ENCODE measurements around the gene GTF3C1.

The GTF3C1 gene

DNA sequence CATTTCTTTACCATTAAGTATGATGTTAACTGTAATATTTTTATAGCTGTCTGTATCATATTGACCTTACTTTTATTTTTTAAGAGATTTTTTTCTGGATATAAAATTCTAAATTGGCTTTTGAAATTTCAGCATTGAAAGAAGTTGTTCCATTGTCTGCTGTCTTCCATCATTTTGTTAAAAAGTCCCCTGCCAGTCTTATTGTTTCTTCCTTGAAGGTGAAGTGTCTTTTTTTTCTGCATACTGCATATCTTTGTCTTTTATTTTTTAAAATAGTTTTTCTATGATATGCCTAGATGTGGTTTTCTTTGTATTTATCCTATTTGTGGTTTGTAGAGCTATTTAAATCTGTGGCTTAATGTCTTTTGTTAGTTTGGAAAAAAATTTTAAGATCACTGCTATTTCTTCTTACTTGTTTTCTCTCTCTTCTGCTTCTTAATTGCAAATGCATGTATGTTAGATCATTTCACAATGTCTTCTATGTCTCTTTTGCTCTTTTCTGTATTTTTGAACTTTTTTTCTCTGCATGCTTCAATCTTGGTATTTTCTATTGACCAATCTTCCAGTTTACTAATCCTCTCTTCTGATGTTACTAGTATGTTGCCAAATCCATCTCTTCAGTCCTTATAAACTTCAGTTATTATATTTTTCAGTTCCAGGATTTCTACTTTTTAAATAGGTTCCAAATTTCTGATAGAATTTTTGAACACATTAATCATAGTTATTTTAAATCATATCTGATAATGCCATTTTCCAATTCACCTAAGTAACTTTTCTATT, 127.6 kb downstream of the GTF3C1 start:
- peaks cover 67% of the 10 kb centered on the region for H4K20me1 ChIP-seq (ENCODE audit: insufficient read depth, low read length)
- no peaks in the 10 kb centered on the region for H3K27me3 ChIP-seq (ENCODE audit: low read depth, low read length)
- H3K4me2 ChIP-seq (ENCODE audit: low read length): no peak overlapping the region
- H3K4me1 ChIP-seq (ENCODE audit: low read length): peaks cover 40% of the 10 kb centered on the region
- TF ChIP-seq, protein P1, sequence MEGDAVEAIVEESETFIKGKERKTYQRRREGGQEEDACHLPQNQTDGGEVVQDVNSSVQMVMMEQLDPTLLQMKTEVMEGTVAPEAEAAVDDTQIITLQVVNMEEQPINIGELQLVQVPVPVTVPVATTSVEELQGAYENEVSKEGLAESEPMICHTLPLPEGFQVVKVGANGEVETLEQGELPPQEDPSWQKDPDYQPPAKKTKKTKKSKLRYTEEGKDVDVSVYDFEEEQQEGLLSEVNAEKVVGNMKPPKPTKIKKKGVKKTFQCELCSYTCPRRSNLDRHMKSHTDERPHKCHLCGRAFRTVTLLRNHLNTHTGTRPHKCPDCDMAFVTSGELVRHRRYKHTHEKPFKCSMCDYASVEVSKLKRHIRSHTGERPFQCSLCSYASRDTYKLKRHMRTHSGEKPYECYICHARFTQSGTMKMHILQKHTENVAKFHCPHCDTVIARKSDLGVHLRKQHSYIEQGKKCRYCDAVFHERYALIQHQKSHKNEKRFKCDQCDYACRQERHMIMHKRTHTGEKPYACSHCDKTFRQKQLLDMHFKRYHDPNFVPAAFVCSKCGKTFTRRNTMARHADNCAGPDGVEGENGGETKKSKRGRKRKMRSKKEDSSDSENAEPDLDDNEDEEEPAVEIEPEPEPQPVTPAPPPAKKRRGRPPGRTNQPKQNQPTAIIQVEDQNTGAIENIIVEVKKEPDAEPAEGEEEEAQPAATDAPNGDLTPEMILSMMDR (IDR thresholded peaks at IDR 0.05; ENCODE audit: low read depth, low read length): no peak
- TF ChIP-seq EZH2phosphoT487 (IDR thresholded peaks at IDR 0.05; ENCODE audit: low read depth): no peak
- peaks cover 26% of the 10 kb centered on the region; the same call in 1 of the 2 replicates for H3K9me3 ChIP-seq (ENCODE audit: insufficient read depth, low read length)
- peaks cover 77% of the 10 kb centered on the region for H3K36me3 ChIP-seq (replicated peaks; ENCODE audit: low read depth, low read length)
- no peak overlapping the region for H3K9ac ChIP-seq (ENCODE audit: low read length)
- H3K4me3 ChIP-seq (ENCODE audit: low read length): no peak overlapping the region
- H2AFZ ChIP-seq (ENCODE audit: low read depth, low read length): no peak overlapping the region
- H3K79me2 ChIP-seq (ENCODE audit: low read length): peaks cover 99% of the 10 kb centered on the region
- no peak overlapping the region for H3K27ac ChIP-seq (ENCODE audit: low read length)

DNA sequence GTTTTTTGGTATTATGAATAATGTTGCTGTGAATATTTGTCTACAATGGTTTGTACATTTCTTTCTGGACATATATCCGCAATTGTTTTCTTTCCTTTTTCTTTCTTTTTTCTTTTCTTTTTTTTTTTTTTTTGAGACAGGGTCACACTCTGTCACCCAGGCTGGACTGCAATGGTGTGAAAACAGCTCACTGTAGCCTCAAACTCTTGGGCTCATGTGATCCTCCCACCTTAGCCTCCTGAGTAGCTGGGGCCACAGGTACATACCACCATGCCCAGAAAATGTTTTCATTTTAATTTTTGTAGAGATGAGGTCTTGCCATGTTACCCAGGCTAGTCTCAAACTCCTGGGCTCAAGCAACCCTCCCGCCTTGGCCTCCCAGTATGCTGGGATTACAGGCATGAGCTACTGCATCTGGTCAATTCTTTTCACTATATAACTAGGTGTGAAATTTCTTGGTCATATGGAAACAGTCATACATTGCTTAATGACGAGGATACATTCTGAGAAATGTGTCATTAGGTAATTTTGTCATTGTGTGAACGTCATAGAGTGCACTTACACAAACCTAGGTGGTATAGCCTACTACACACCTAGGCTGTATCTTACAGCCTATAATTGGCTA, 132.6 kb downstream of the GTF3C1 start:
- no peak overlapping the region for H3K27ac ChIP-seq (ENCODE audit: low read length)
- no peak overlapping the region for H3K4me3 ChIP-seq (ENCODE audit: low read length)
- H4K20me1 ChIP-seq (ENCODE audit: insufficient read depth, low read length): peaks cover 74% of the 10 kb centered on the region
- H3K4me2 ChIP-seq (ENCODE audit: low read length): no peak overlapping the region
- H3K9ac ChIP-seq (ENCODE audit: low read length): no peak overlapping the region
- peaks cover 99% of the 10 kb centered on the region for H3K79me2 ChIP-seq (ENCODE audit: low read length)
- no peaks in the 10 kb centered on the region for H3K27me3 ChIP-seq (ENCODE audit: low read depth, low read length)
- H3K36me3 ChIP-seq (replicated peaks; ENCODE audit: low read depth, low read length): peaks cover 82% of the 10 kb centered on the region
- H3K4me1 ChIP-seq (ENCODE audit: low read length): peaks cover 21% of the 10 kb centered on the region
- peaks cover 21% of the 10 kb centered on the region; the same call in 1 of the 2 replicates for H3K9me3 ChIP-seq (ENCODE audit: insufficient read depth, low read length)
- TF ChIP-seq EZH2phosphoT487 (IDR thresholded peaks at IDR 0.05; ENCODE audit: low read depth): no peak
- TF ChIP-seq, protein P1 (IDR thresholded peaks at IDR 0.05; ENCODE audit: low read depth, low read length): no peak
- no peak overlapping the region for H2AFZ ChIP-seq (ENCODE audit: low read depth, low read length)

DNA sequence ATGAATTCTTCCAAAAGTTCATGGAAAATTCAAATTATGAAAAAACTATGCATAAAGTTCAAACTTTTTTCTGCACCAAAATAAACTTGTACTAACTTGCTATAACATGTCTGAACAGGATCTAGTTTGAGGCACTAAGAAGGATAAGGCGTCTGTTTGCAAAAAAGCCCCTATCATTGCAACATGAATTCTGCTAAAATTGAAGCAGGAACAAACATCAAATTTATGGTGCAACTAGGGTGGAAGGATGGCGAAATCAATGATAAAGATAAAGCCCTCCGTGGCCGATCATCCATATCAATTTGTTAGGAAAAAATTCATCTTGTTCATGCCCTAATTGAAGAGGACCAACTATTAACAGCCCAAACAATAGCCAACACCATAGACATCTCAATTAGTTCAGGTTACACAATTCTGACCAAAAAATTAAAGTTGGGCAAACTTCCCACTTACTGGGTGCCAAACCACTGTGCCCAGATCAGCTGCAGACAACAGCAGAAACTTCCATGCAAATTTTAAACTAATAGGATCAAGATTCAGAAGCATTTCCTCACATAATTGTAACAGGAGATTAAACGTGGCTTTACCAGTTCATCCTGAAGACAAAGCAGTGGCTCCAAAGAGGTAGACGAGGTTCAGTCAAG, 134.8 kb downstream of the GTF3C1 start:
- Histone ChIP-seq H3K4me1 (ENCODE audit: low read length) (peaks cover 35% of the 10 kb centered on the region), H3K4me3 (ENCODE audit: low read length) (no peak overlapping the region), H3K27me3 (ENCODE audit: low read depth, low read length) (no peaks in the 10 kb centered on the region), H3K27ac (ENCODE audit: low read length) (peak overlapping the region; percentile 29), H3K4me2 (ENCODE audit: low read length) (no peak overlapping the region), H4K20me1 (ENCODE audit: insufficient read depth, low read length) (peaks cover 72% of the 10 kb centered on the region), H3K36me3 (replicated peaks; ENCODE audit: low read depth, low read length) (peaks cover 81% of the 10 kb centered on the region), H3K9me3 (ENCODE audit: insufficient read depth, low read length) (peaks cover 10% of the 10 kb centered on the region; the same call in 1 of the 2 replicates), H3K9ac (ENCODE audit: low read length) (no peak overlapping the region), H2AFZ (ENCODE audit: low read depth, low read length) (no peak overlapping the region), H3K79me2 (ENCODE audit: low read length) (peaks cover 99% of the 10 kb centered on the region)
- no peak for TF ChIP-seq EZH2phosphoT487 (IDR thresholded peaks at IDR 0.05; ENCODE audit: low read depth)
- TF ChIP-seq, protein P1 (IDR thresholded peaks at IDR 0.05; ENCODE audit: low read depth, low read length): no peak

DNA sequence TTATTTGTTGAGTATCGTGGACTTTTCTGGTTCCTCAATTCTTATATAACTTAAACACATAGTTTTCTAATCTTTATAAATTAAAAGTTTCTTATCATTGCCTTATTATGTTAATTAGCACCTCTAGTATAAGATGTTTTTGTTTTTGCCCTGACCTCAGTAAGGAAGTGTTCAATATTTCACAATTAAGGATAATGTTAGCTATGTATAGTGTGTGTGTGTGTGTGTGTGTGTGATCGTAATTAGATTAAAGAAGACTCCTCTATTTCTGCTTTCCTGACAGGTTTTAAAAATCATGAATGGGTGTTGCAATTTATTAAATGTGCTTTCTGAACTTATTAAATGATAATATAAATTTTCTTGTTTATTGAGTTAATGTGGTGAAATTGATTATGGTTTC, 135.8 kb downstream of the GTF3C1 start:
- H3K27me3 ChIP-seq (ENCODE audit: low read depth, low read length): no peaks in the 10 kb centered on the region
- TF ChIP-seq EZH2phosphoT487 (IDR thresholded peaks at IDR 0.05; ENCODE audit: low read depth): no peak
- TF ChIP-seq, protein P1 (IDR thresholded peaks at IDR 0.05; ENCODE audit: low read depth, low read length): no peak
- H3K36me3 ChIP-seq (replicated peaks; ENCODE audit: low read depth, low read length): peaks cover 80% of the 10 kb centered on the region
- H3K9ac ChIP-seq (ENCODE audit: low read length): no peak overlapping the region
- H3K4me1 ChIP-seq (ENCODE audit: low read length): peaks cover 43% of the 10 kb centered on the region
- H3K27ac ChIP-seq (ENCODE audit: low read length): no peak overlapping the region
- H3K79me2 ChIP-seq (ENCODE audit: low read length): peaks cover 99% of the 10 kb centered on the region
- no peak overlapping the region for H2AFZ ChIP-seq (ENCODE audit: low read depth, low read length)
- no peak overlapping the region for H3K4me2 ChIP-seq (ENCODE audit: low read length)
- no peak overlapping the region for H3K4me3 ChIP-seq (ENCODE audit: low read length)
- peaks cover 77% of the 10 kb centered on the region for H4K20me1 ChIP-seq (ENCODE audit: insufficient read depth, low read length)
- peaks cover 12% of the 10 kb centered on the region; the same call in 1 of the 2 replicates for H3K9me3 ChIP-seq (ENCODE audit: insufficient read depth, low read length)

Measured in OCI-LY3 (cell line).